NCI-H1092 treated with DMSO at 0.1 percent for 48 hours (cell line): ENCODE measurements around the gene DACH1.
"Not testable (repeated sequence)": the region's sequence is repeated elsewhere in the genome, so short reads cannot be mapped to it uniquely, and the experiment has no call there.

Experiments
- DNase-seq: peaks from one replicate; lab custom pipeline; 2025; lab: John Stamatoyannopoulos, UW

The DACH1 gene

DNA sequence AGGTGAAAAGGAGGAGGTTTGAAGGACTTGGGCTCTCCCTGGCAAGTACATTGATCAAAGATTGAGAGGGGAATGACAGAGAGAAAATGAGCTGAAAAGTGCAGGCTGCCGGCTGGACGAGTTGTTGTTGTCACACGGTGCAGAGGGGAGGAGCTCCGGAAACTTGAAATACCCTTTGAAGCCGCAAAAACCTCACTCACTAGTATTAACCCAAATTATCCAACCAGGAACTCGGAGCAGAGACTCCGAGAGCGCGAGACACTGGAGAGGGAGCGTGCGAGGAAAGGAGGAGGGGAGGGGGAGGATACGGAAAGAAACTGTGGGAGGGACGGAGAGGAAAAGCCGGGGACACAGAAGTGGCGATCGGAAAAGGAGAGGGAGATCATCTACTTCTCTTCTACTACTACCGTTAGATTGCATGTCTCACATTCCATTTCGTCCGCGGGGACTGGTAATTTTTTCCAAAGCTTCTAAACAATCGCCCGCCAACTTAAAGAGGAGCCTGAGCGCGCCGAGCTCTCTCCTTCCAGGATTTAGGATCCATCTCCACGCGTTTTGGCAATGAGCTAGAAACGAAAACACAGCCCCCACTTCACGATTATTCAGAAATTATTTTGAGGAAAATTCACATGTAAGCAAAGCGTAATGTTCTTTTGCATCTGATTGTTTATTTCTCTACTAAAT lies at the start of gene DACH1:
Gene DACH1 (minus strand): TSS at position 74 of the 684 bp plus-strand sequence.
- peak; percentile 87 for DNase-seq

DNA sequence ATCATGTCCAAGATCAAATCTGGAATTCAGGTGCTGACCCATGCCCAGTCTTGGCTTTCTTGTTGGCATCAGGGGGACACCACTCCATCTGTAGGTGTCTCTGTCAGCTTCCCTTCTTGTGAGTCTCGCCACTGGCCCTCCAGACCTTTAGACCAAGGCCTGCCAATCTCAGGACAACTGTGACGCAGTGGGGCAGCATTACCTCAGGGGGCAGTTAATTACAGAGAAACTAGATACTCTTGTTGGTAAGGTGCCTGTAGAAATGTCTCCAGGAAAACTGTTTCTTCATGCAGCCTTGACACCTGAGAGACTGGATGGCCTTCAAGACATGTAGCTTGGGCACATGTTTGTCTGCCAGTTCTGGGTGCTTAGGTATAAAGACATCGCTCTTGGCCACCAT lies 46.7 kb upstream of the DACH1 start:
- no peak for DNase-seq

DNA sequence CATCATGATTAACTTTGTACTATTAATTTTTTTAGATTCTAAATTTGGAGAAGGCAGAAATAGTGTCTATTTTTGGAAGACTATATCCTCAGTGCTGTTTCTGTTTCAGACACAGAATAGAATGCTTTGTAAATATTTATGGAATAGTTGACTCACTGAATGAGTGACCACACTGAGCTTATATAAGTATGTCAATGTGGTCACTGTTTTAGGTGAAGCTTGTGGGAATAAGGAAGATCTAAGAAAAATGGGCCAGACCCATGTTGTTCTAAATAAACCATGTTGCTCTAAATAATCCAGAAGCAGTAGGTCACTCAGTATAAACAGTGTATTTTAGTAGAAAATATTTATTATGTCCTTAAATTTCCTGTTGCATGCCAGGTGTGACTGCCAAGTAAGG lies 45.5 kb upstream of the DACH1 start:
- DNase-seq = no peak

DNA sequence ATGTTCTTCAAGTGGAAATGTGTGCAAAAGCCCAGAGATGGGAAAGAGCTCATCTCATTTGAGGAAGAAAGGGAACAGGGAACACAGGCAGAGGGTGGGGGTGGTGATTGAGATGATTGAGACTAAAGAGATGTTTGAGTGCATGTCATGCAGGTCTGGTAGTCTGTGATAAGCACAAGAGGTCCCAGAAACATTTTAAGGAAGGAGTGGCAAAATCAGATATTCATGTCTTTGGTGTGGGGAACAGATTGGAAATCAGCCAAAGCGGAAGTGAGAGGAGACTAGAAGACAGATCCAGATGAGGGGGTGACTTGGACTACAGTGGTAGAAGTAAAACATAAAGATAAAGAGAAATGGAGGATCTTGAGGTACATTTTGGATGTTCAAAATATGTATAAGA lies 39.4 kb upstream of the DACH1 start:
- no peak for DNase-seq

- no peak for DNase-seq
These were observed 35.7 kb upstream of the DACH1 start for GRCh38 chr13:71902676-71903075.

DNA sequence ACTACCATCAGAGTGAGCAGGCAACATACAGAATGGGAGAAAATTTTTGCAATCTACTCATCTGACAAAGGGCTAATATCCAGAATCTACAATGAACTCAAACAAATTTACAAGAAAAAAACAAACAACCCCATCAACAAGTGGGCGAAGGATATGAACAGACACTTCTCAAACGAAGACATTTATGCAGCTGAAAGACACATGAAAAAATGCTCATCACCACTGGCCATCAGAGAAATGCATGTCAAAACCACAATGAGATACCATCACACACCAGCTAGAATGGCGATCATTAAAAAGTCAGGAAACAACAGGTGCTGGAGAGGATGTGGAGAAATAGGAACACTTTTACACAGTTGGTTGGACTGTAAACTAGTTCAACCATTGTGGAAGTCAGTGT lies 26.5 kb upstream of the DACH1 start:
- DNase-seq = not testable (repeated sequence)

DNA sequence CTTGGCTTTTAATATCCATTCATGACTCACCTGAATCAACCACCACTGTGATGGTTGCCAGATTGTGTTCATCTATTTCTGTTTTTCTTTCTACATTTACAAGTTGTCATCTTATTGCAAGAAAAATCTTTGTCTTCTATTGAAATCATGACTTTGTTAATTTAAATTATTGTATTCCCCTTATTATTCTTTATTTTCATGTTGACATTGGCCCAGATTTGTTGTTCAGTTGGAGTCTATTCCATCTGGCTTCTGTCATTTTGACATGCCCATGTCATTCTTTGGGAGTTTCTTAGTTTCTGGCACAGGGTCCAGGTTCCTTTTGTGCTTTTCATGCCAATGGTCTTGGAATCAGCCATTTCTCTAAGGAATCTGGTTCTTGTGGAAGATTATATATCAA lies 19.9 kb upstream of the DACH1 start:
- DNase-seq = no peak

GRCh38 chr13:71882120-71882519 lies 15.1 kb upstream of the DACH1 start:
- DNase-seq = no peak

GRCh38 chr13:71880753-71881541 lies 13.9 kb upstream of the DACH1 start:
- no peak for DNase-seq

DNA sequence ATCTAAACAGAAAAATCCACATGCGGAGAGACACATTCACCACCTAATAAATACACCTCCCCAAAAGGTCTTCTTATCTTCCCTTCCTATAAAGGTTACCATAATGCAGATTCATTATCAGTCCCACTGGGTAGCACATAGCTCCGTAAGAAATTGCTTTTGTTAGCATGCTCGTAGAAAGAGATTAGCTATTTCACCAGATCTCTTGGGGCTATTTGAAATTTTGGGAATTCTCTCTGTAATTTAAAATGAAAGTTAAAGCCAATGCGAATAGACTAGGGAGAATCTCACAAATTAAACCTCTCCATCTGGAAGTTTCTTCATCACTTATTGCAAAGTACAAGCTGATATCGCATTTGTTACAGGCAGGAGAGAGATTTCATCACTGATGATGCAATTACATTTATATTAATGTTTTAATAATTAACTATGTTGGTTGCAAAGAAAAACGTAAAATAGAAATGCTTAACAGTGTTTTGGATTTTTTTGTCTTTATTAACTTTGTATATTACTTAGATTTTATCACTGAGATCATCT lies 12.9 kb upstream of the DACH1 start:
- DNase-seq = no peak

GRCh38 chr13:71879129-71879535 lies 12.1 kb upstream of the DACH1 start:
- peak; percentile 92 for DNase-seq

- no peak for DNase-seq
These were observed 10.3 kb upstream of the DACH1 start for GRCh38 chr13:71877256-71877653.

DNA sequence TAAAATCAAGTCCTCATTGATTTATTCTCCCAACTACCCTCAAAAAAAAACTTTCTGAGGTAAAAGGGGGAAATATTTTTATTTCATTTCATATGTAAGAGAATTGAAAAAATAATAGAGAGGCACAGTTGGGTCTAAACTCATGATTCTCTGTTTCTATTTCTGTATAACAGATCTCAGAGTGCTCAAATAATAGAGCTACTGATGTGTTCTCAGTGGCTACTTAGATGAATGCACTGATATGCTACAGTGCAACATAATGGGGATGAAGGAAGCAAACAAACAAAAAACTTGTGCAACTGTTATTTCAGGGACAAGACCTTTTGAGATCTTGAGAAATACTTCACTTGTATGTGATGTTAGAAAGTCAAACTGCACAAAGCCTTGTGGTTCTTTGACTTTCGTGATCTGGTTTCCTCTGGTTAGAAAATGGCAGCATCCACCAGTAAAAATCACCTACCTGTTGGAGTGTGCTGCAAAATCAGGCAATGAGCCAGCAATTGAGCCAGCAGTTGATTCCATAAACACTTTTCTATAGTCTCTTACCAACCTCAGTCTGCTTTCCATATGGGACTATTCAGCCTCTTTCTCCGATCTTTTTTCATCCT lies 9.7 kb upstream of the DACH1 start:
- no peak for DNase-seq

DNA sequence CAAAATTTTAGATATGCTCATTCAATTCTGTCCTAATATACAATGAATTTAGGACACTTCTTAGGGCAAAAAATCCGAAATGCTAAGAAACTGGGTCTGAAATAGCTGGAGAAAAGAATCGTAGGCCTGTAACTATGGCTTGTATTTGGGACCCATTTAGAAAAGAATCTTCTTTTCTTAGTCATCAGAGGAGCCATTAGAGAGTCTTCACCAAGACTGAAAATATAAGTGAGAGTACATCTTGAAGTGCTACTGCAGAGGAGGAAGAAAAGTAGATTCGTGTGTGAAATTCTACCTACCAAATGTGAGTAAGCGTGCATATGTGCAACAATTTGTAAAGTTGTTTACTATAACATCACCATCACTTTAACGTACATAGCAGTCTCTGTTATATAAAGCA lies 8.8 kb upstream of the DACH1 start:
- no peak for DNase-seq

GRCh38 chr13:71874458-71874857 lies 7.5 kb upstream of the DACH1 start:
- peak; percentile 84 for DNase-seq

DNA sequence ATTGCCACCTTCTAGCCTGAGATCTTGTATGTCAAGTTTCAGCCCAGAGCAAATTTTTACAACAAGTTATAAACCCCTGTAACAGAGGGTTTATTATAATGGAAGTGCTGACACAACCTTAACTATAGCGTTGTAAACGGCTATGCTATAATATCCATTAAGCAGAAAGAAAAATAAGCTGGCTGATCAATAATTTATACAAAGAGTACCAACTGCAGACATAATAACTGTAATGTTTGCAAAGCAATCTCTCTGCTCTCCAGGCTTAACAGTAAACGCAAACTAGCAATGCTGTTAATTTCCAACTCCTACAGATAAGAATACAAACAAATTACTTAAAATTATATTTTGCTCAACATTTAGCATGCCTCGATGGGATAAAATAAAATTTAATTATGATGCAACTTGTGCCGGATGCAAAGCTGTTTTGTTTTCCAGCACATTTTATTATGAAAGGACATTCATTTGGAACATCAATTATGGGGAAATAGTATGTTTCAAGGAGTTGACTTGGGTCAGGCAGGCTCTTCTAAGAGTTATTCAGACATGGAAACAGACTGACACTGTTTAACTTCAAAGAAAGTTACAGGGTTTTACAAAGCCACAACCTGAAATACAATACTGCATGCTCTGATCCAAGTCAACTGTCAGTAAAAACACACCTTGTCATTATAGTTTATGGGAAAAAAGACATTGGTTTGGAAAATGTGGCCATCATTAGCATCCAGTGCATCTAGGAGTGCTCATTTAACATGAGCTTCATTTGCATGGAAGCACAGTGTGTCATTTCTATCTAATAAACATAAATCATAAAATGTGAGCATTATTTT lies 6.6 kb upstream of the DACH1 start:
- peak; percentile 81 for DNase-seq

DNA sequence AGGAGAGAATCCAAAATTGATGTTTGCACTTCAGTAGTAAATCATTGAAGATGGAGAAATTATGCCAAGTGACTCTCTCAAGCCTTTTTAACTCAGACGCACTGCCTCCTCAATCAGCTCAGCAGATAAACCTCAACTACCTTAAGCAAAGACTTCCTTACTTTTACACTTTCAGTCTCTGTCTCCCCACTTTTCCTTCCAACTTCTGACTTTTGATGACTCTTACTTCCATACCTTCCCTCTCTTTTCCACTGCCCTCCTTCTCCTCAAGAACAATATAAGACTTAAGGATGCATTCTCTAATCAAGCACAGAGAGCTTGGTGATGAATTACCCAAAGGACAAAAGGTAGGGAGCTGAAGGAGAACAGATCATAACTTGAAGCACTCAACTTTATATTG lies 4.8 kb upstream of the DACH1 start:
- peak; percentile 79 for DNase-seq

GRCh38 chr13:71871176-71871754 lies 4.3 kb upstream of the DACH1 start:
- peak; percentile 79 for DNase-seq

DNA sequence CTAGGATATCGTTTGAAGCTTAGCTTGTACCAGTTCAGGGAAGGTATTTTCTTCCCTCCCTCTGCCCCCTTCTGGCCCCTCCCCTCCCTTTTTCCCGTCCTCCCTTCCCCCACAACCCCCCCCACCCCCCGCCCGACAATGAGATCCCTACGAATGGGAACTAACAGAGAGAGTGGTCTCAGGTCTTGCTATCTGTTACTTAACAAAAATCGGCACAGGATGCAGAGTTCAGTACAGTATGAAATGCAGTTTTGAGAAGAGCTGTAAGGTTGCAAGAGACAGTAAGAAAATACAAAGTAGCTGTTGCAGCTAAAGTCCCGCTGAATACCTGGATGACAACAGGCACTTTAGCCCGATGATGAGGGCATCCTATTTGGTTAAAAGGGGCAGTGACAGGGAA lies 3.1 kb upstream of the DACH1 start:
- peak; percentile 51 for DNase-seq

DNA sequence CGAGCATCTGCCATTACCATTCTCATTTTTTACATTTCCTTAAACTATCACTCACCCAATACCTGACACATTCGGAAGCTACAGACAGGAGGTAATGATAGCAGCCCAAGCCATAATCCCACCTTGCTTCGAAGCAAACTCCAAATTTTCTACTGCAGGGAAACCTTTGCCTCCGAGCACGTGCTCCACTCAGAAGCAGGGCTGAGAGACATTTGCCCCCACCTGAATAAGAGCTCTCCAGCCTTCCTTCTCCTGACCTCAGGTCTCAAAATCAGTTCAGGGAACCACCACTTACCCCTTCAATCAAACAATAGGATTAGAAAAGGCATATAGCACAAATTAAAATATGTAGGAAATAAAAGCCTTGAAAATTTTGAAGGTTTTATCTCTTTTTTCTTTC lies 2.3 kb upstream of the DACH1 start:
- no peak for DNase-seq

DNA sequence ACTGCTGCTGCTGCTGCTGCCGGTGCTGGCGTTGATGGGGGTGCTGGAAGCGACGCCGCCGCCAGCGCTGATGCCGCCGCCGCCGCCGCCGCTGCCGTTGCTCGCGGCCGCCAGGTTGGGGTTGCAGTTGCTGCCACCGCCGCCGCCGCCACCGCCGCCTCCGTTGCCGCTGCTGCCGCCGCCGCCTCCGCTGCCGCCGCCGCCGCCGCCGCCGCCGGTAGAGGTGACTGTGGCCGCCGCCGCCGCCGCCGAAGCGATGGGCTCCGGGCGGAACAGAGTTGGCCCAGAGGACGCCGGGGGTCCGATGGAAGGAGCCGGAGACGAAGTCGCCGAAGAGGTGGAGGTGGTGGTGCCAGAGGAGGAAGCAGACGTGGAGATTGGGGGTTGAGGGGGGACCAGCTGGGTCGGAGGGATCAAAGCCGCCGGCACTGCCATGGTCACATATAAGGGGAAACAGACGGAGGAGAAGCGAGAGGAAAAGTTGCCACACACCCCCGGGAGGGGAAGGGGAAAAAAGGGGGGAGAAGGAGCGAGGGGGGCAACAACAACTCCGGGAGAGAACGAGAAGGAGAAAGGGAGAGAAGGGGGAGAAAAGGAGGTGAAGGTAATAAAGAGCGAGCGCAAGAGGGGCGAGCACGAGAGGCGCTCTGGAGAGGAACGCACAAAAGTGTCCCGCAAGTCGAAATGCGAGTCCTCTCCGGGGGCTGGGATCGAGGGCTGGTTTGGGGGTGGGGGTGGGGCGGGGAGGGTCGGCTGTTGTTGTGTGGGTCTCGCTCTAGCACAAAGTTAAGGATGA lies 471 bp downstream of the DACH1 start:
- DNase-seq = peak; percentile 61
